Left lung (tissue), 10 donors: ENCODE results near the gene SYNDIG1. TPM values are rescaled to one million over a fixed set of nuclear protein-coding genes. Genes with fewer than 3 reads are reported as not detected.

Experiments used
- ATAC-seq: fragments of 200-7000 bp; cut with Tn5 transposase; one replicate; pipeline ENCODE4 v1.9.1; 2020; ENCODE audit warnings: moderate library complexity
- DNase-seq, 4 donors: peaks; one replicate each; pipeline ENCODE4 v3.0.0-alpha.2; 2013 to 2020
- H3K27ac ChIP-seq, 2 donors: fragments of 200-600 bp; sonication (generic) in 1 of 2; one replicate each; pipeline versions ENCODE4 v1.5.0 to v1.8.0; 2020 to 2021
- H3K27me3 ChIP-seq, 2 donors: fragments of 200-600 bp; sonication (generic) in 1 of 2; one replicate each; pipeline versions ENCODE4 v1.5.0 to v1.8.0; 2020 to 2021
- H3K36me3 ChIP-seq, 2 donors: fragments of 200-600 bp; sonication (generic) in 1 of 2; one replicate each; pipeline versions ENCODE4 v1.5.0 to v1.8.0; 2020 to 2021
- H3K4me1 ChIP-seq, 2 donors: fragments of 200-600 bp; one replicate each; pipeline ENCODE4 v1.8.0; 2021
- H3K4me3 ChIP-seq, 2 donors: fragments of 200-600 bp; sonication (generic) in 1 of 2; one replicate each; pipeline versions ENCODE4 v1.5.0 to v1.8.0; 2020 to 2021; ENCODE audit warnings: mild to moderate bottlenecking in 1 of 2
- H3K9me3 ChIP-seq, 2 donors: fragments of 200-600 bp; sonication (generic) in 1 of 2; one replicate each; pipeline versions ENCODE4 v1.5.0 to v1.8.0; 2020 to 2021
- intact Hi-C, 2 donors: fragments of 100-400 bp; cut with DNase I; formaldehyde crosslinking; loops; one replicate each; pipeline versions ENCODE4 v1.11.2 to v1.14.2; 2022
- polyA plus RNA-seq, 6 donors: library from polyadenylated mRNA; unstranded; fragments of 120-200 nt; gene quantifications; one replicate each; pipeline ENCODE4 v1.2.1, GENCODE V29; 2013; ENCODE audit not compliant: insufficient read length in 6 of 6
- total RNA-seq, 2 donors: library from RNA; stranded (reverse); fragmentation: NEBNext Ultra II Directional; extraction: Animal tissue kit (Norgen Biotek cat#: 25700); gene quantifications; one replicate each; pipeline ENCODE4 v1.2.1, GENCODE V29; 2021
- TF ChIP-seq, protein P1 (sequence below), 2 donors: fragments of 200-600 bp; sonication (generic) in 1 of 2; IDR thresholded peaks; one replicate each; pipeline versions ENCODE4 v1.5.0 to v1.8.0; 2021; ENCODE audit warnings: antibody characterized with exemption in 2 of 2
- donor health status: DM: no; HTN: yes; CAD: no.
- donor health status: DM: no; HTN: no; CAD: no.

The SYNDIG1 gene
- total and polyA plus RNA-seq, 8 donors: 1.3 to 7.8 (median 5.4) TPM

DNA sequence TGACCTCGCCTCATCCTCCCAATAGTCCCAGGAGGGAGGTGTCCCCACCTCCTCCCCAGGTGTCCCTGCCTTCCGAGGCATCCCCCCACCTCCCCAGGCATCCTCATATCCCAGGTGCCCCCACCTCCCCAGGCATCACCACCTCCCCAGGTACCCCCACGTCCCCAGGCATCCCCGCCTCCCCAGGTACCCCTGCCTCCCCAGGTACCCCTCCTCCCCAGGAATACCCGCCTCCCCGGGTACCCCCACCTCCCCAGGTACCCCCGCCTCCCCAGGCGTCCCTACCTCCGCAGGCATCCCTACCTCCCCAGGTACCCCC is 198.9 kb downstream of the SYNDIG1 start:
- ATAC-seq (no peak), DNase-seq (no peak)
- Histone ChIP-seq H3K36me3 (no peaks in the 10 kb centered on the region), H3K9me3 (no peaks in the 10 kb centered on the region), H3K4me3 (no peak overlapping the region), H3K27ac (no peak overlapping the region), H3K4me1 (no peaks in the 10 kb centered on the region), H3K27me3 (peaks cover 0 to 30% of the 10 kb centered on the region in 2 donors)
- TF ChIP-seq, protein P1, sequence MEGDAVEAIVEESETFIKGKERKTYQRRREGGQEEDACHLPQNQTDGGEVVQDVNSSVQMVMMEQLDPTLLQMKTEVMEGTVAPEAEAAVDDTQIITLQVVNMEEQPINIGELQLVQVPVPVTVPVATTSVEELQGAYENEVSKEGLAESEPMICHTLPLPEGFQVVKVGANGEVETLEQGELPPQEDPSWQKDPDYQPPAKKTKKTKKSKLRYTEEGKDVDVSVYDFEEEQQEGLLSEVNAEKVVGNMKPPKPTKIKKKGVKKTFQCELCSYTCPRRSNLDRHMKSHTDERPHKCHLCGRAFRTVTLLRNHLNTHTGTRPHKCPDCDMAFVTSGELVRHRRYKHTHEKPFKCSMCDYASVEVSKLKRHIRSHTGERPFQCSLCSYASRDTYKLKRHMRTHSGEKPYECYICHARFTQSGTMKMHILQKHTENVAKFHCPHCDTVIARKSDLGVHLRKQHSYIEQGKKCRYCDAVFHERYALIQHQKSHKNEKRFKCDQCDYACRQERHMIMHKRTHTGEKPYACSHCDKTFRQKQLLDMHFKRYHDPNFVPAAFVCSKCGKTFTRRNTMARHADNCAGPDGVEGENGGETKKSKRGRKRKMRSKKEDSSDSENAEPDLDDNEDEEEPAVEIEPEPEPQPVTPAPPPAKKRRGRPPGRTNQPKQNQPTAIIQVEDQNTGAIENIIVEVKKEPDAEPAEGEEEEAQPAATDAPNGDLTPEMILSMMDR (IDR thresholded peaks at IDR 0.05): no peak
- intact Hi-C loops: no loop called here

DNA sequence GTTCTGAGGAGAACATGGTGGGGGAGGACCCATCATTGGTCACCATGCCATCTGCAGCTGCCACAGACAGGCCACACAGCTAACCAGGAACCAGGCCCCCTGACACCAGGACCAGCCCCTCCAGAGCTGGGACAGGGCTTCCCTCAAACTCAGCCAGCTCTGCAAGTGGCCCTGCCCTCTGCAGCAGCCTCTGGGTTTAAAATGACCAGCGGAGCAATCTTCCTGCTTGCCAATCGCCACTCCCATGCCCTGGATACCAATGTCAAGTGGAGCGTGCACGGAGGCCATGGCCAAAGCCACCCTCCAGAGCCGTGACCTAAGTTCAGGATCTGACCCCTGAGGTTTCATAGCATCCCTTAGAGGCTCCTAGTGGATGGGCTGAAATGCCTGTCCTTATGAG is 199.4 kb downstream of the SYNDIG1 start:
- Histone ChIP-seq H3K27me3 (peaks cover 0 to 28% of the 10 kb centered on the region in 2 donors), H3K36me3 (no peaks in the 10 kb centered on the region), H3K27ac (no peak overlapping the region), H3K9me3 (no peaks in the 10 kb centered on the region), H3K4me1 (no peaks in the 10 kb centered on the region), H3K4me3 (no peak overlapping the region)
- ATAC-seq: no peak
- TF ChIP-seq, protein P1 (IDR thresholded peaks at IDR 0.05): no peak
- intact Hi-C loops: no loop called here
- DNase-seq: no peak

DNA sequence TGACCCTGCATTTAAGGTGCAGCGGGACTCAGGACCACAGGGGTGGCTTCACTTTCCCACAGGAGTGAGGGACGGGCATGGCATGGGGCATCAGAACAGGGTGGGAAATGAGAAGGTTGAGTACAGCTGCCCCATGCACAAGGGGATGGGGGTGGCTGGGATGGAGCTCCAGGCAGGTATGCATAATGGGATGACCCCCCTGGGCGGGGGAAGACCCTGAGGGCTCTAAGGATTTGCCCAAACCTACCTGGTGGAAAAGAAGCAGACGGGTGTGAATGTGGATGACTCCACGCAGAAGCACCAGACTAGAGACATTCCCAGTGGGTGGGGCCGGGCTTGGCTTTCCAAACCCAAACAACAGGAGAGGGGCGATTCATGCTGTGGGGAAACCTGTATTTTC is 200.3 kb downstream of the SYNDIG1 start:
- Histone ChIP-seq H3K27me3 (peaks cover 0 to 19% of the 10 kb centered on the region in 2 donors), H3K9me3 (no peaks in the 10 kb centered on the region), H3K4me3 (no peak overlapping the region), H3K36me3 (no peaks in the 10 kb centered on the region), H3K4me1 (no peaks in the 10 kb centered on the region), H3K27ac (no peak overlapping the region)
- intact Hi-C loops: no loop called here
- ATAC-seq (no peak), DNase-seq (peak in 1 of 4 donors; percentile 13)
- TF ChIP-seq, protein P1 (IDR thresholded peaks at IDR 0.05): no peak

DNA sequence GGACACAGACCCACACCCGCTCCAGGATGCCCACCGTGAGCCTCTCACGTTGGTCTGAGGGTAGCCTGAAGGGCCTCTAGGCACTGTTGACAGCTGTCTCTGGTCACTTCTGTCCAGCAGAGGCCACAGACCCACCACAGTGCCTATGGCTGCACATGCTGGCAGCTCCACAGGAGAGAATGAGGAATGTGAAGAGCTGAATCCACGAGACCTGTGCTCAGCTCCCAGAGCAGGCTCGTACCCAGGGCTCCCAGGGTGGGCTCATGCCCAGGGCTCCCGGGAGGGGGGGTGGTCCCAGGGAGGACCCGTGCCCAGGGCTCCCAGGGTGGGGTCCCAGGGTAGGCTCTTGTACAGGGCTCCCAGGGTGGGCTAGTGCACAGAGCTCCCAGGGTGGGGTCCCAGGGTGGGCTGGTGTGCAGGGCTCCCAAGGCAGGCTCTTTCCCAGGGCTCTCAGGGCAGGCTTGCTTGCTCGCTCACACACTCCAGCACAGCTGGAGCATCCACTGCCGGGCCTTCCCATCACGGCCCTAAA is 201.0 kb downstream of the SYNDIG1 start:
- Histone ChIP-seq H3K9me3 (no peaks in the 10 kb centered on the region), H3K27me3 (peaks cover 0 to 17% of the 10 kb centered on the region in 2 donors), H3K4me1 (no peaks in the 10 kb centered on the region), H3K4me3 (no peak overlapping the region), H3K27ac (no peak overlapping the region), H3K36me3 (no peaks in the 10 kb centered on the region)
- intact Hi-C loops: no loop called here
- DNase-seq (peak in 1 of 4 donors; percentile 14), ATAC-seq (no peak)
- TF ChIP-seq, protein P1 (IDR thresholded peaks at IDR 0.05): no peak

DNA sequence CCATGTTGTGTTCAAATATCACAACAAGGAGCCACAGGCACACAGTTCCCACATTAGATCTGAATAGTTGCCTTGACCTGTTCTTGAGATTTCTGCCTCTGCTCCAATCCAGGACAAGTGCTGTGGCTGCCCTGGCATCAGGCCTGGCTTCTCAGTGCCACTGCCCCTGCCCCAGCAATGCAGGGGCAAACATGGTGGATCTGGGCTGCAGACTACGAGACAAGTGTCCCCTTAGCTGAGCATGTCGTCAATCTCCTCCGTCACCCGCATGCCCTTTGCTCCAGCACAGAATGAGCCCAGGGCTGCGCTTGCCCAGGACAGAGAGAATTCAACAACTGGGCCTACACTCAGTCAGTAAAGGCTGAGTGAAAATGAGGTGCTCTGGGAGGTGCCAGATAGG is 201.6 kb downstream of the SYNDIG1 start:
- Histone ChIP-seq H3K27me3 (peaks cover 0 to 19% of the 10 kb centered on the region in 2 donors), H3K4me1 (no peaks in the 10 kb centered on the region), H3K27ac (no peak overlapping the region), H3K9me3 (no peaks in the 10 kb centered on the region), H3K4me3 (no peak overlapping the region), H3K36me3 (no peaks in the 10 kb centered on the region)
- intact Hi-C loops: no loop called here
- TF ChIP-seq, protein P1 (IDR thresholded peaks at IDR 0.05): no peak
- ATAC-seq (no peak), DNase-seq (peak in 1 of 4 donors; percentile 18)
